Measurements from ENCODE around the gene PRM1. TPM values are rescaled to one million over a fixed set of nuclear protein-coding genes. Genes with fewer than 3 reads are reported as not detected.

The PRM1 gene
- total and polyA plus RNA-seq, 2 of the 13 experiments (the other 11 are each of a cell fraction or from before 2014, with no cell fraction given) = not detected

DNA sequence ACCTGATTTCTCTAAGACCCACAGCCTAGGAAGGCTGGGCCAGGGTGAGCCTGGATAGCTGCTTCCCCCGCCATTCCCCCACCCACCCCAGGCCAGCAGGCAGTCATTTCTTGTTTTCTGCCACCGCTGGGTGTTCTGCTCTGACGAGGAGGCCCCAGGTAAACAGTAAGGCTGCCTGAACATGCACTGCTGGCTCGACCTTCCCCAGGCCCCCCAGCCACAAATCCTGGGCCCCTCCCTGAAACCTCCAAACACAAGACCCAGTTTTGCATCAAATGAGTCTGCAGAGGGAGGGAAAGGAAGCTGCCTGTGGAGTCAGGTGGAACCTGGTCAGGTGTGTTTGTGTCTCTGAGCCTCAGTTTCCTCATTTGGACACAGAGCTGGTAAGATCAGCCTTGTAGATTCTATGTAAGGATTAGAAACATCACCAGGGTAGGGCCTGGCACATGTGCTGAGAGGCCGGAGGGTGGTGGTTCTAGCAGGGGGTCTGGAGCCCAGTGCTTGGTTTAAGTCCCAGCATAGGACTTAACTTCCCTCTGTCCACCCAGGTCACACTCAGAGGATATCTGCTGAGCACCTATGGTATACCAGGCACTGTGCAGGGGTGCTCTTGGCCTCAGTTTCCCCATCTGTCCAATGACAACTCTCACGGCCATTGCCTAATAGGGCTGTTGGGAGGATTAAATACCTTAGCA, 18.9 kb upstream of the PRM1 start (continued):
- TF ChIP-seq TP53 (CRISPR knock-in tag; conservative IDR thresholded peaks at IDR 0.05) = no peak
- no peak for TF ChIP-seq RXRB (CRISPR knock-in tag; IDR thresholded peaks at IDR 0.05; ENCODE audit: borderline replicate concordance)
- TF ChIP-seq ATF7 (IDR thresholded peaks at IDR 0.05) = no peak
- TF ChIP-seq ATF7 (CRISPR knock-in tag; IDR thresholded peaks at IDR 0.05) = no peak
- no peak for TF ChIP-seq ZNF263 (CRISPR knock-in tag; IDR thresholded peaks at IDR 0.05)
- TF ChIP-seq HNRNPUL1 (IDR thresholded peaks at IDR 0.05; ENCODE audit: low read depth, low read length) = no peak
- TF ChIP-seq THAP11 (CRISPR knock-in tag; IDR thresholded peaks at IDR 0.05) = no peak
- TF ChIP-seq, protein P1, sequence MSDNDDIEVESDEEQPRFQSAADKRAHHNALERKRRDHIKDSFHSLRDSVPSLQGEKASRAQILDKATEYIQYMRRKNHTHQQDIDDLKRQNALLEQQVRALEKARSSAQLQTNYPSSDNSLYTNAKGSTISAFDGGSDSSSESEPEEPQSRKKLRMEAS (IDR thresholded peaks at IDR 0.05) = no peak; the same call in 1 of the 2 replicates
- TF ChIP-seq PAWR (CRISPR knock-in tag; IDR thresholded peaks at IDR 0.05; ENCODE audit: borderline replicate concordance) = no peak
- no peak for TF ChIP-seq THYN1 (CRISPR knock-in tag; IDR thresholded peaks at IDR 0.05; ENCODE audit: borderline replicate concordance, low read depth)
- no peak for TF ChIP-seq PHF20 (CRISPR knock-in tag; IDR thresholded peaks at IDR 0.05)
- no peak for TF ChIP-seq ZNF530 (CRISPR knock-in tag; IDR thresholded peaks at IDR 0.05; ENCODE audit: low read depth)
- no peak for TF ChIP-seq ASH2L (IDR thresholded peaks at IDR 0.05; ENCODE audit: insufficient read length, low read depth, low read length)
- no peak for TF ChIP-seq NR3C1 (CRISPR knock-in tag; IDR thresholded peaks at IDR 0.05)
- TF ChIP-seq ZC3H4 (CRISPR knock-in tag; IDR thresholded peaks at IDR 0.05; ENCODE audit: borderline replicate concordance) = no peak
- no peak for TF ChIP-seq SNRNP70 (IDR thresholded peaks at IDR 0.05; ENCODE audit: low read depth, low read length)
- TF ChIP-seq, protein P2, sequence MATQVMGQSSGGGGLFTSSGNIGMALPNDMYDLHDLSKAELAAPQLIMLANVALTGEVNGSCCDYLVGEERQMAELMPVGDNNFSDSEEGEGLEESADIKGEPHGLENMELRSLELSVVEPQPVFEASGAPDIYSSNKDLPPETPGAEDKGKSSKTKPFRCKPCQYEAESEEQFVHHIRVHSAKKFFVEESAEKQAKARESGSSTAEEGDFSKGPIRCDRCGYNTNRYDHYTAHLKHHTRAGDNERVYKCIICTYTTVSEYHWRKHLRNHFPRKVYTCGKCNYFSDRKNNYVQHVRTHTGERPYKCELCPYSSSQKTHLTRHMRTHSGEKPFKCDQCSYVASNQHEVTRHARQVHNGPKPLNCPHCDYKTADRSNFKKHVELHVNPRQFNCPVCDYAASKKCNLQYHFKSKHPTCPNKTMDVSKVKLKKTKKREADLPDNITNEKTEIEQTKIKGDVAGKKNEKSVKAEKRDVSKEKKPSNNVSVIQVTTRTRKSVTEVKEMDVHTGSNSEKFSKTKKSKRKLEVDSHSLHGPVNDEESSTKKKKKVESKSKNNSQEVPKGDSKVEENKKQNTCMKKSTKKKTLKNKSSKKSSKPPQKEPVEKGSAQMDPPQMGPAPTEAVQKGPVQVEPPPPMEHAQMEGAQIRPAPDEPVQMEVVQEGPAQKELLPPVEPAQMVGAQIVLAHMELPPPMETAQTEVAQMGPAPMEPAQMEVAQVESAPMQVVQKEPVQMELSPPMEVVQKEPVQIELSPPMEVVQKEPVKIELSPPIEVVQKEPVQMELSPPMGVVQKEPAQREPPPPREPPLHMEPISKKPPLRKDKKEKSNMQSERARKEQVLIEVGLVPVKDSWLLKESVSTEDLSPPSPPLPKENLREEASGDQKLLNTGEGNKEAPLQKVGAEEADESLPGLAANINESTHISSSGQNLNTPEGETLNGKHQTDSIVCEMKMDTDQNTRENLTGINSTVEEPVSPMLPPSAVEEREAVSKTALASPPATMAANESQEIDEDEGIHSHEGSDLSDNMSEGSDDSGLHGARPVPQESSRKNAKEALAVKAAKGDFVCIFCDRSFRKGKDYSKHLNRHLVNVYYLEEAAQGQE (IDR thresholded peaks at IDR 0.05; ENCODE audit: borderline replicate concordance in 1 of 2, low read depth in 1 of 2, low read length in 2 of 2) = no peak
- TF ChIP-seq YEATS4 (CRISPR knock-in tag; IDR thresholded peaks at IDR 0.05; ENCODE audit: borderline replicate concordance) = no peak
- TF ChIP-seq ZFP37 (CRISPR knock-in tag; IDR thresholded peaks at IDR 0.05; ENCODE audit: borderline replicate concordance) = 0 out of 2 replicates have a peak, but pooled peaks have one; percentile 71
- TF ChIP-seq ELF1 (CRISPR knock-in tag; IDR thresholded peaks at IDR 0.05) = no peak
- no peak for TF ChIP-seq XBP1 (CRISPR knock-in tag; IDR thresholded peaks at IDR 0.05)
- TF ChIP-seq MYC (CRISPR knock-in tag; IDR thresholded peaks at IDR 0.05; ENCODE audit: borderline replicate concordance) = peak; percentile 31
- TF ChIP-seq ZFP36L2 (CRISPR knock-in tag; IDR thresholded peaks at IDR 0.05) = no peak
- TF ChIP-seq ZNF550 (CRISPR knock-in tag; IDR thresholded peaks at IDR 0.05; ENCODE audit: borderline replicate concordance) = no peak
- TF ChIP-seq PITX1 (CRISPR knock-in tag; IDR thresholded peaks at IDR 0.05) = 0 out of 2 replicates have a peak, but pooled peaks have one; percentile 39
- TF ChIP-seq ZNF296 (CRISPR knock-in tag; conservative IDR thresholded peaks at IDR 0.05) = no peak
- TF ChIP-seq NCOA2 (CRISPR knock-in tag; IDR thresholded peaks at IDR 0.05) = no peak
- no peak for TF ChIP-seq TCF7L2 (IDR thresholded peaks at IDR 0.05; ENCODE audit: low read depth, low read length)
- TF ChIP-seq PPARG (CRISPR knock-in tag; conservative IDR thresholded peaks at IDR 0.05) = no peak
- TF ChIP-seq MAF1 (CRISPR knock-in tag; IDR thresholded peaks at IDR 0.05; ENCODE audit: borderline replicate concordance) = no peak
- no peak for TF ChIP-seq ZBTB42 (CRISPR knock-in tag; IDR thresholded peaks at IDR 0.05)
